Mammary epithelial cell (primary cell): ENCODE measurements around the gene FANCC.

Experiments
- CTCF ChIP-seq, 2 donors: IDR thresholded peaks in 1 of 2; conservative IDR thresholded peaks in 1 of 2; 2 replicates each; pipeline ENCODE4 v1.5.1; 2011 to 2012; ENCODE audit warnings: inconsistent platforms in 2 of 2, low read length in 2 of 2, mild to moderate bottlenecking in 2 of 2, control low read depth in 1 of 2, low read depth in 1 of 2; ENCODE audit not compliant: insufficient read depth in 1 of 2; ENCODE audit errors: extremely low read depth in 1 of 2
- EZH2 ChIP-seq: IDR thresholded peaks from 2 replicates; pipeline ENCODE4 v1.6.1; 2012; ENCODE audit warnings: low read length, inconsistent platforms, borderline replicate concordance

- TF ChIP-seq EZH2 (no peak), CTCF (conservative IDR thresholded peaks at IDR 0.05 in 1 of 2, IDR thresholded peaks at IDR 0.05 in 1 of 2; ENCODE audit: extremely low read depth in 1 of 2, insufficient read depth in 1 of 2, low read depth in 1 of 2, low read length in 2 of 2) (no peak)
These were observed 235.0 kb downstream of the FANCC start for GRCh38 chr9:95082401-95083084.
